Measurements from ENCODE around the gene FOXP1.

FOXP1 gene

GRCh38 chr3:71228156-71228866 lies 355.2 kb downstream of the FOXP1 start:
- no peak for DNase-seq

GRCh38 chr3:71227270-71227661 lies 356.3 kb downstream of the FOXP1 start:
- no peak for DNase-seq

GRCh38 chr3:71226565-71227269 lies 356.8 kb downstream of the FOXP1 start:
- DNase-seq: no peak

GRCh38 chr3:71225951-71226564 lies 357.5 kb downstream of the FOXP1 start:
- DNase-seq: no peak

GRCh38 chr3:71225002-71225684 lies 358.4 kb downstream of the FOXP1 start:
- DNase-seq: no peak

- DNase-seq: no peak
Measured at GRCh38 chr3:71219744-71220638, 363.5 kb downstream of the FOXP1 start.

GRCh38 chr3:71218508-71218907 lies 365.0 kb downstream of the FOXP1 start:
- no peak for DNase-seq

- DNase-seq: no peak
Measured at GRCh38 chr3:71217640-71218222, 365.8 kb downstream of the FOXP1 start.

- no peak for DNase-seq
Measured at GRCh38 chr3:71215351-71215750, 368.2 kb downstream of the FOXP1 start.

- DNase-seq: no peak
Measured at GRCh38 chr3:71214797-71215196, 368.7 kb downstream of the FOXP1 start.

- DNase-seq: no peak
Measured at GRCh38 chr3:71214016-71214415, 369.5 kb downstream of the FOXP1 start.

- DNase-seq: no peak
Measured at GRCh38 chr3:71211083-71211482, 372.4 kb downstream of the FOXP1 start.

GRCh38 chr3:71210257-71211007 lies 373.1 kb downstream of the FOXP1 start:
- no peak for DNase-seq

- no peak for DNase-seq
Measured at GRCh38 chr3:71208211-71209095, 375.1 kb downstream of the FOXP1 start.

GRCh38 chr3:71207632-71208031 lies 375.9 kb downstream of the FOXP1 start:
- no peak for DNase-seq

- DNase-seq: no peak
Measured at GRCh38 chr3:71206305-71207165, 377.0 kb downstream of the FOXP1 start.

GRCh38 chr3:71203727-71204488 lies 379.6 kb downstream of the FOXP1 start:
- no peak for DNase-seq

GRCh38 chr3:71202848-71203533 lies 380.5 kb downstream of the FOXP1 start:
- no peak for DNase-seq
